HL-60 (cell line): ENCODE data around the gene PLSCR4.

Source experiments
- DNase-seq, 2 experiments: peaks; one replicate each; pipeline ENCODE4 v3.0.0-alpha.2; 2010 to 2020; ENCODE audit warnings: low read depth in 1 of 2, low spot score in 1 of 2
- H3K27ac ChIP-seq: fragments of 250-450 bp; sonication (Bioruptor Pico); replicated peaks from 2 replicates; pipeline ENCODE4 v1.5.1; 2020; ENCODE audit warnings: mild to moderate bottlenecking, moderate library complexity
- H3K27me3 ChIP-seq: fragments of 250-450 bp; sonication (Bioruptor Pico); 2 replicates; pipeline ENCODE4 v1.5.1; 2021; ENCODE audit warnings: mild to moderate bottlenecking, moderate library complexity; ENCODE audit not compliant: insufficient read depth, poor library complexity, severe bottlenecking
- H3K4me3 ChIP-seq: replicated peaks from 2 replicates; pipeline ENCODE4 v1.5.1; 2011; ENCODE audit warnings: mild to moderate bottlenecking, control low read depth, low read length; ENCODE audit not compliant: insufficient read depth
- CTCF ChIP-seq: IDR thresholded peaks from one replicate; pipeline ENCODE4 v1.5.1; 2011; ENCODE audit warnings: low read length, control low read depth, inconsistent platforms; ENCODE audit not compliant: insufficient read depth
- GABPA ChIP-seq: IDR thresholded peaks from 2 replicates; pipeline ENCODE4 v1.6.1; 2012; ENCODE audit warnings: low read depth
- POLR2AphosphoS5 ChIP-seq: IDR thresholded peaks from 2 replicates; pipeline ENCODE4 v1.6.1; 2012; ENCODE audit warnings: low read depth
- REST ChIP-seq: IDR thresholded peaks from 2 replicates; pipeline ENCODE4 v1.6.1; 2012; ENCODE audit warnings: low read depth; ENCODE audit not compliant: insufficient replicate concordance
- SPI1 ChIP-seq: IDR thresholded peaks from 2 replicates; pipeline ENCODE4 v1.6.1; 2012; ENCODE audit warnings: low read depth, mild to moderate bottlenecking, borderline replicate concordance

PLSCR4 gene

GRCh38 chr3:146166826-146167225, 84.1 kb downstream of the PLSCR4 start:
- H3K27ac ChIP-seq: no peak overlapping the region
- no peak for DNase-seq
- H3K27me3 ChIP-seq: peaks cover 9% of the 10 kb centered on the region
- H3K4me3 ChIP-seq: no peak overlapping the region
- TF ChIP-seq CTCF (no peak), POLR2AphosphoS5 (no peak), REST (no peak), GABPA (no peak)

GRCh38 chr3:146166415-146166821, 84.5 kb downstream of the PLSCR4 start:
- TF ChIP-seq SPI1: no peak
- no peak for TF ChIP-seq REST
- TF ChIP-seq POLR2AphosphoS5: no peak
- TF ChIP-seq GABPA: no peak
- no peak for TF ChIP-seq CTCF
- peaks cover 13% of the 10 kb centered on the region for H3K27me3 ChIP-seq
- no peak overlapping the region for H3K4me3 ChIP-seq
- H3K27ac ChIP-seq: no peak overlapping the region
- no peak for DNase-seq

- TF ChIP-seq POLR2AphosphoS5 (no peak), CTCF (no peak), SPI1 (no peak), GABPA (no peak), REST (no peak)
- peaks cover 16% of the 10 kb centered on the region for H3K27me3 ChIP-seq
- DNase-seq: no peak
- H3K27ac ChIP-seq: no peak overlapping the region
- H3K4me3 ChIP-seq: no peak overlapping the region
Observed at GRCh38 chr3:146165877-146166276, 85.0 kb downstream of the PLSCR4 start.
